GM12878 (cell line): Measurements from ENCODE around the gene SRBD1. TPM values are rescaled to one million over a fixed set of nuclear protein-coding genes. Genes with fewer than 3 reads are reported as not detected.
A peak's percentile ranks its signal among the peaks of the same experiment; 100 is the strongest.

Source experiments
- ATAC-seq: fragments of 200-7000 bp; cut with Tn5 transposase; 3 replicates; pipeline ENCODE4 v1.9.1; 2020; ENCODE audit warnings: mild to moderate bottlenecking, moderate library complexity
- BruUV-seq: library from RNA; stranded (reverse); fragments of 400-500 nt; replicated peaks from 2 replicates; lab custom pipeline; 2021; lab: Mats Ljungman, UMichigan
- CTCF ChIA-PET: fragments of 300-600 bp; sonication (Branson Sonifier 250); formaldehyde crosslinking; extraction: SDS; loops from one replicate; lab custom pipeline; 2021; ENCODE audit warnings: inconsistent platforms; lab: Yijun Ruan, JAX
- POLR2A ChIA-PET: fragments of 350-600 bp; formaldehyde crosslinking; extraction: SDS; loops from one replicate; lab custom pipeline; 2021; ENCODE audit warnings: inconsistent platforms; lab: Charles Lee
- RAD21 ChIA-PET: fragments of 300-600 bp; sonication (Branson Sonifier 250); formaldehyde crosslinking; loops from one replicate; lab custom pipeline; 2023; ENCODE audit warnings: antibody characterized with exemption; ENCODE audit not compliant: unreplicated experiment; lab: Charles Lee
- SMC1A ChIA-PET: fragments of 300-600 bp; sonication (Branson Sonifier 250); formaldehyde crosslinking; loops from one replicate; lab custom pipeline; 2023; ENCODE audit not compliant: unreplicated experiment, uncharacterized antibody; lab: Charles Lee
- DNase-seq: peaks from one replicate; pipeline ENCODE4 v3.0.0-alpha.2; 2011; ENCODE audit warnings: low read depth, low spot score
- FAIRE-seq: peaks from 3 replicates; lab custom pipeline; 2011; peaks lifted over from hg19 to GRCh38; lab: Jason Lieb, UNC
- H2AFZ ChIP-seq: 2 replicates; pipeline ENCODE4 v1.6.0; 2011; ENCODE audit warnings: low read depth, low read length, control low read depth; ENCODE audit not compliant: control insufficient read depth
- H3K27ac ChIP-seq: 2 replicates; pipeline ENCODE4 v1.5.1; 2011; ENCODE audit warnings: control low read depth; ENCODE audit not compliant: control insufficient read depth, insufficient read depth
- H3K27me3 ChIP-seq, 2 experiments: replicated peaks in 1 of 2; 2 replicates each; pipeline versions ENCODE4 v1.6.0 to v1.6.1; 2011; ENCODE audit warnings: low read length in 1 of 2; ENCODE audit not compliant: control insufficient read depth in 2 of 2, insufficient read depth in 2 of 2
- H3K36me3 ChIP-seq, 2 experiments: 2 replicates each; pipeline ENCODE4 v1.5.1; 2011; ENCODE audit warnings: low read length in 1 of 2; ENCODE audit not compliant: control insufficient read depth in 2 of 2, insufficient read depth in 2 of 2
- H3K4me1 ChIP-seq: 2 replicates; pipeline ENCODE4 v1.6.1; 2011; ENCODE audit warnings: mild to moderate bottlenecking, low read length, moderate library complexity, mixed read lengths; ENCODE audit not compliant: control insufficient read depth, insufficient read depth
- H3K4me2 ChIP-seq: 2 replicates; pipeline ENCODE4 v1.6.0; 2011; ENCODE audit warnings: control low read depth; ENCODE audit not compliant: control insufficient read depth, insufficient read depth
- H3K4me3 ChIP-seq: fragments of 200-600 bp; sonication (generic); 2 replicates; pipeline ENCODE4 v1.5.1; 2016
- H3K79me2 ChIP-seq: 2 replicates; pipeline ENCODE4 v1.6.0; 2011; ENCODE audit warnings: low read length; ENCODE audit not compliant: control insufficient read depth, insufficient read depth
- H3K9ac ChIP-seq: 2 replicates; pipeline ENCODE4 v1.8.0; 2011; ENCODE audit warnings: low read length, control low read depth, mixed read lengths; ENCODE audit not compliant: control insufficient read depth, insufficient read depth
- H3K9me3 ChIP-seq: replicated peaks from 3 replicates; pipeline ENCODE4 v1.5.1; 2011; ENCODE audit warnings: mild to moderate bottlenecking, low read length; ENCODE audit not compliant: control insufficient read depth, insufficient read depth
- H4K20me1 ChIP-seq: 2 replicates; pipeline ENCODE4 v1.6.0; 2011; ENCODE audit not compliant: control insufficient read depth, insufficient read depth
- CEBPB ChIP-seq, 2 experiments: fragments of 150-350 bp in 1 of 2; IDR thresholded peaks; 2 replicates each; pipeline ENCODE4 v1.6.1; 2012 to 2014; ENCODE audit warnings: low read depth in 2 of 2, low read length in 2 of 2, borderline replicate concordance in 1 of 2, inconsistent platforms in 1 of 2
- EP300 ChIP-seq, 2 experiments: fragments of 150-350 bp in 1 of 2; IDR thresholded peaks; 2 replicates each; pipeline ENCODE4 v1.6.1; 2011 to 2012; ENCODE audit warnings: low read depth in 2 of 2, low read length in 2 of 2, borderline replicate concordance in 1 of 2, improper control_type of control experiment in 1 of 2, inconsistent platforms in 1 of 2; ENCODE audit not compliant: control insufficient read depth in 1 of 2
- FOS ChIP-seq: IDR thresholded peaks from 3 replicates; pipeline ENCODE4 v1.6.1; 2011; ENCODE audit warnings: borderline replicate concordance; ENCODE audit not compliant: insufficient read length; ENCODE audit errors: extremely low read depth
- JUND ChIP-seq: IDR thresholded peaks from 2 replicates; pipeline ENCODE4 v1.6.1; 2012; ENCODE audit warnings: low read depth, mild to moderate bottlenecking, low read length, improper control_type of control experiment, moderate library complexity
- MYB ChIP-seq: fragments of 150-350 bp; IDR thresholded peaks from 2 replicates; pipeline ENCODE4 v1.6.1; 2014; ENCODE audit warnings: mild to moderate bottlenecking, low read depth, low read length, borderline replicate concordance
- NR2C2 ChIP-seq: IDR thresholded peaks from 2 replicates; pipeline ENCODE4 v1.6.1; 2011; ENCODE audit warnings: borderline replicate concordance, low read depth; ENCODE audit not compliant: control insufficient read depth, insufficient read length
- PAX8 ChIP-seq: fragments of 450-650 bp; IDR thresholded peaks from 2 replicates; pipeline ENCODE4 v1.6.1; 2017; ENCODE audit warnings: mild to moderate bottlenecking, moderate library complexity
- WGBS: methylation state at CpG from one replicate; pipeline ENCODE4 v1.1.6; 2016; ENCODE audit warnings: low lambda C conversion rate; ENCODE audit not compliant: insufficient replicate concordance, insufficient coverage; ENCODE audit errors: missing lambda C conversion rate; 5-methylcytosine and 5-hydroxymethylcytosine counted together
- in situ Hi-C: fragments of 300-500 bp; cut with MboI; formaldehyde crosslinking; loops from 9 replicates; pipeline ENCODE4 v1.14.3; 2018; ENCODE audit warnings: mixed read lengths
- intact Hi-C: fragments of 100-400 bp; cut with micrococcal nuclease; formaldehyde crosslinking; loops from one replicate; pipeline ENCODE4 v1.14.2; 2022; ENCODE audit not compliant: unreplicated experiment
- polyA plus RNA-seq, 11 experiments: library from polyadenylated mRNA; depleted of rRNA in 4 of 11; unstranded in 6 of 11; stranded (reverse) in 5 of 11; fragments of >200 nt; fragmentation: Nextera tagmentation in 4 of 11; fragmentation: Illumina TruSeq in 1 of 11; extraction: Ambion mirVana in 4 of 11; extraction: Trizol in 1 of 11; gene quantifications; 1 replicate in 1 of 11; 2 replicates in 10 of 11; pipeline versions ENCODE4 v1.2.1 to v1.2.3, GENCODE V29; 2011 to 2016; ENCODE audit warnings: inconsistent platforms in 2 of 11, missing spikeins in 2 of 11, low read depth in 1 of 11
- total RNA-seq, 4 experiments: library from RNA; depleted of rRNA in 3 of 4; stranded (reverse); fragments of >200 nt in 3 of 4; fragmentation: Illumina TruSeq in 1 of 4; extraction: Trizol in 1 of 4; gene quantifications; 2 replicates each; pipeline versions ENCODE4 v1.2.1 to v1.2.3, GENCODE V29; 2013 to 2021
- TF ChIP-seq, protein P1 (sequence below): fragments of 450-650 bp; IDR thresholded peaks from 2 replicates; pipeline ENCODE4 v1.6.1; 2016; ENCODE audit warnings: mild to moderate bottlenecking
- TF ChIP-seq, protein P2 (sequence below): fragments of 450-650 bp; IDR thresholded peaks from 2 replicates; pipeline ENCODE4 v1.6.1; 2017; ENCODE audit warnings: antibody characterized with exemption, mild to moderate bottlenecking, moderate library complexity
- TF ChIP-seq, protein P3 (sequence below): fragments of 450-650 bp; IDR thresholded peaks from 2 replicates; pipeline ENCODE4 v1.6.1; 2017; ENCODE audit warnings: borderline replicate concordance

Gene SRBD1
- total and polyA plus RNA-seq, 10 of the 15 experiments (the other 5 are each of a cell fraction or from before 2014, with no cell fraction given): 9.7 to 33.1 (median 20.1) TPM

DNA sequence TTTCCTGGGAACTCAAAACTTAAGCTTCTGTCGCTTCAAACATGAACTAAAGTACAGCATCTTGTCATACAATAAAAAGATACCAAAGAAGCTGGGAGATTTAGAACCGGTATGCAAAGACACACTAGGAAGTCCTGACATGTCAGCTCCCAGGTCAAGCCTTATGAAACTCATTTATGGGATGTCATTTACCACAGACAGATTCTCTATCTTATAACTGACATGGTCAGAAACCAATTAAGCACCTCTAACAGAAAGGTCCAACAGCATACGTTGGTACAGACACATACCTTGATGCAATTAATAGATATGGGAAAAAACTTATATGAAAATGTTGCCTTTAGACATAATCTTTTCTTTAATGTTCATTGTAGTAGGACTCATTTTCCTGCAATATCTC is 169.0 kb downstream of the SRBD1 start:
- intact Hi-C loops (no loop called here), in situ Hi-C loops (no loop called here)
- no peak for DNase-seq
- TF ChIP-seq, protein P1, sequence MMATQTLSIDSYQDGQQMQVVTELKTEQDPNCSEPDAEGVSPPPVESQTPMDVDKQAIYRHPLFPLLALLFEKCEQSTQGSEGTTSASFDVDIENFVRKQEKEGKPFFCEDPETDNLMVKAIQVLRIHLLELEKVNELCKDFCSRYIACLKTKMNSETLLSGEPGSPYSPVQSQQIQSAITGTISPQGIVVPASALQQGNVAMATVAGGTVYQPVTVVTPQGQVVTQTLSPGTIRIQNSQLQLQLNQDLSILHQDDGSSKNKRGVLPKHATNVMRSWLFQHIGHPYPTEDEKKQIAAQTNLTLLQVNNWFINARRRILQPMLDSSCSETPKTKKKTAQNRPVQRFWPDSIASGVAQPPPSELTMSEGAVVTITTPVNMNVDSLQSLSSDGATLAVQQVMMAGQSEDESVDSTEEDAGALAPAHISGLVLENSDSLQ: peak; percentile 51
- no peak for TF ChIP-seq PAX8
- Histone ChIP-seq H4K20me1 (no peaks in the 10 kb centered on the region), H3K27ac (no peak overlapping the region), H3K36me3 (no peaks in the 10 kb centered on the region), H3K27me3 (no peaks in the 10 kb centered on the region), H3K79me2 (no peaks in the 10 kb centered on the region), H3K4me2 (no peak overlapping the region), H3K4me1 (peaks cover 11% of the 10 kb centered on the region), H3K9ac (no peak overlapping the region), H3K9me3 (peaks cover 3% of the 10 kb centered on the region; the same call in 1 of the 3 replicates), H2AFZ (no peak overlapping the region), H3K4me3 (no peak overlapping the region)
- RAD21 ChIA-PET: interaction anchor here (1.2 kb wide), 1 partner anchor 43 kb away, joined by 3 read pairs; no protein-coding TSS in a partner anchor
- SMC1A ChIA-PET: interaction anchor here (0.6 to 3.8 kb wide), 9 partner anchors 9 to 461 kb away, joined by 3 to 21 read pairs (median 5); no protein-coding TSS in a partner anchor
- FAIRE-seq: no peak
- CTCF ChIA-PET: interaction anchor here (1.0 to 2.2 kb wide), 4 partner anchors 16 to 460 kb away, joined by 3 to 10 read pairs (median 4); no protein-coding TSS in a partner anchor
- no TSS peak for BruUV-seq
- ATAC-seq: peak; percentile 15; the same call in 2 of the 3 replicates
- POLR2A ChIA-PET: no interaction called here
- WGBS: 83% methylated on average over 3 of the region's 3 CpGs

DNA sequence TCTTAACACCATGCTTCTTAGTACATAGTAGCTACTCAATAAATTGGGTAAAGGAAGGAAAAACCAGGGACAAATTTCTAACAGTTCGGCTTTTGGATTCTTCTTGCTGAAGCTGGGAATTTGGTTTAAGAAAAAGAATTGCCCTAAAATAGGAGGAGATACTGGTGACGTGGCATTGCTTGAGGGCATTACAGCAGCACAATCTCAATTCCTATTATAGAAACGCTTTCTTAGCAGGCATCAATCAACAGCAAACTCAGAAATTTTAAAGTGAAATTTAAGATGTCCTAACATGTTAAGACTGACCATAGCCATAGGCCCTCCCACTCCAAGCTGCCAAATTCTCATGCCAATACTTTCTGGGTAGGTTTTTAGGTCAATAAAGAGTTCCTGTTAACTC is 169.5 kb downstream of the SRBD1 start:
- Histone ChIP-seq H3K9me3 (peaks cover 3% of the 10 kb centered on the region; the same call in 1 of the 3 replicates), H3K4me1 (peaks cover 11% of the 10 kb centered on the region), H3K9ac (no peak overlapping the region), H3K4me3 (no peak overlapping the region), H3K36me3 (no peaks in the 10 kb centered on the region), H3K27me3 (no peaks in the 10 kb centered on the region), H2AFZ (no peak overlapping the region), H3K27ac (no peak overlapping the region), H3K79me2 (no peaks in the 10 kb centered on the region), H4K20me1 (no peaks in the 10 kb centered on the region), H3K4me2 (no peak overlapping the region)
- intact Hi-C loops: no loop called here
- in situ Hi-C loops: no loop called here
- ATAC-seq (no peak), FAIRE-seq (no peak), DNase-seq (no peak)
- ChIA-PET RAD21 (no interaction called here), POLR2A (no interaction called here), SMC1A (interaction anchor here (1.2 to 3.8 kb wide), 7 partner anchors 8 to 460 kb away, joined by 3 to 21 read pairs (median 6); no protein-coding TSS in a partner anchor), CTCF (interaction anchor here (1.0 to 2.2 kb wide), 4 partner anchors 16 to 460 kb away, joined by 3 to 10 read pairs (median 4); no protein-coding TSS in a partner anchor)
- no TSS peak for BruUV-seq
- WGBS: 100% methylated on average over 3 of the region's 3 CpGs
- TF ChIP-seq, protein P2, sequence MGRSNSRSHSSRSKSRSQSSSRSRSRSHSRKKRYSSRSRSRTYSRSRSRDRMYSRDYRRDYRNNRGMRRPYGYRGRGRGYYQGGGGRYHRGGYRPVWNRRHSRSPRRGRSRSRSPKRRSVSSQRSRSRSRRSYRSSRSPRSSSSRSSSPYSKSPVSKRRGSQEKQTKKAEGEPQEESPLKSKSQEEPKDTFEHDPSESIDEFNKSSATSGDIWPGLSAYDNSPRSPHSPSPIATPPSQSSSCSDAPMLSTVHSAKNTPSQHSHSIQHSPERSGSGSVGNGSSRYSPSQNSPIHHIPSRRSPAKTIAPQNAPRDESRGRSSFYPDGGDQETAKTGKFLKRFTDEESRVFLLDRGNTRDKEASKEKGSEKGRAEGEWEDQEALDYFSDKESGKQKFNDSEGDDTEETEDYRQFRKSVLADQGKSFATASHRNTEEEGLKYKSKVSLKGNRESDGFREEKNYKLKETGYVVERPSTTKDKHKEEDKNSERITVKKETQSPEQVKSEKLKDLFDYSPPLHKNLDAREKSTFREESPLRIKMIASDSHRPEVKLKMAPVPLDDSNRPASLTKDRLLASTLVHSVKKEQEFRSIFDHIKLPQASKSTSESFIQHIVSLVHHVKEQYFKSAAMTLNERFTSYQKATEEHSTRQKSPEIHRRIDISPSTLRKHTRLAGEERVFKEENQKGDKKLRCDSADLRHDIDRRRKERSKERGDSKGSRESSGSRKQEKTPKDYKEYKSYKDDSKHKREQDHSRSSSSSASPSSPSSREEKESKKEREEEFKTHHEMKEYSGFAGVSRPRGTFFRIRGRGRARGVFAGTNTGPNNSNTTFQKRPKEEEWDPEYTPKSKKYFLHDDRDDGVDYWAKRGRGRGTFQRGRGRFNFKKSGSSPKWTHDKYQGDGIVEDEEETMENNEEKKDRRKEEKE: no peak
- TF ChIP-seq NR2C2 (no peak), EP300 (IDR thresholded peaks at IDR 0.05; ENCODE audit: borderline replicate concordance in 1 of 2, control insufficient read depth in 1 of 2, low read depth in 2 of 2, low read length in 2 of 2) (no peak), CEBPB (IDR thresholded peaks at IDR 0.05; ENCODE audit: borderline replicate concordance in 1 of 2, low read depth in 2 of 2, low read length in 2 of 2) (no peak), FOS (no peak), JUND (no peak), MYB (no peak)
- TF ChIP-seq, protein P3, sequence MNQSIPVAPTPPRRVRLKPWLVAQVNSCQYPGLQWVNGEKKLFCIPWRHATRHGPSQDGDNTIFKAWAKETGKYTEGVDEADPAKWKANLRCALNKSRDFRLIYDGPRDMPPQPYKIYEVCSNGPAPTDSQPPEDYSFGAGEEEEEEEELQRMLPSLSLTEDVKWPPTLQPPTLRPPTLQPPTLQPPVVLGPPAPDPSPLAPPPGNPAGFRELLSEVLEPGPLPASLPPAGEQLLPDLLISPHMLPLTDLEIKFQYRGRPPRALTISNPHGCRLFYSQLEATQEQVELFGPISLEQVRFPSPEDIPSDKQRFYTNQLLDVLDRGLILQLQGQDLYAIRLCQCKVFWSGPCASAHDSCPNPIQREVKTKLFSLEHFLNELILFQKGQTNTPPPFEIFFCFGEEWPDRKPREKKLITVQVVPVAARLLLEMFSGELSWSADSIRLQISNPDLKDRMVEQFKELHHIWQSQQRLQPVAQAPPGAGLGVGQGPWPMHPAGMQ: no peak
